AG04449 (cell line): ENCODE measurements around the gene FAT4.

Experiments
- CTCF ChIA-PET: fragments of 350-600 bp; formaldehyde crosslinking; extraction: SDS; loops from one replicate; lab custom pipeline; 2021; ENCODE audit warnings: antibody characterized with exemption; lab: Yijun Ruan, JAX
- POLR2A ChIA-PET: fragments of 400-600, 350-600 bp; formaldehyde crosslinking; extraction: SDS; loops from one replicate; lab custom pipeline; 2020; ENCODE audit warnings: antibody characterized with exemption, inconsistent platforms; lab: Yijun Ruan, JAX
- DNase-seq: peaks from one replicate; pipeline ENCODE4 v3.0.0-alpha.2; 2010; ENCODE audit warnings: low read depth, low spot score
- H3K4me3 ChIP-seq: 2 replicates; pipeline ENCODE4 v1.5.1; 2011; ENCODE audit warnings: low read depth, mild to moderate bottlenecking, control low read depth, low read length
- TF ChIP-seq, protein P1 (sequence below): IDR thresholded peaks from one replicate; pipeline ENCODE4 v1.5.1; 2011; ENCODE audit warnings: mild to moderate bottlenecking, moderate library complexity, low read length, control low read depth, inconsistent platforms; ENCODE audit not compliant: insufficient read depth; ENCODE audit errors: missing control alignments

The FAT4 gene

DNA sequence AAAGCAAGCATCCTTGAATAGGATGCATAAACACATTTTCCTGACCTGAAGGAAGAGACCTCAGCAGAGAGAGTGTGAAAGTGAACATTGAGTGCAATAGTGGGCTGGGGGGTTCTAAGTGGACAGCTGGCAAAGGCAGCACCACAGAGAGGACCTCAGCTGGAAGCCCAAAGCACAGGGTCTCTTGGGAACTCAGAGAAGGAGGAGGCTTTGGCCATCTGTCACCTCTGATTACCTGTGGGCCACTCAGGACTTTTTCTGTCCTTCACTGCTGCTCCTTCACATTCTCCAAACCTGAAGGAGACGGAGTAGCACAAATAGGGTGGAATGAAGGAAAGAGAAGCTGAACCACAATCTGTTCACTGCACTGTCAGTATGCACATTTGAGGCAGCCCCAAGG is 37.9 kb upstream of the FAT4 start:
- TF ChIP-seq, protein P1, sequence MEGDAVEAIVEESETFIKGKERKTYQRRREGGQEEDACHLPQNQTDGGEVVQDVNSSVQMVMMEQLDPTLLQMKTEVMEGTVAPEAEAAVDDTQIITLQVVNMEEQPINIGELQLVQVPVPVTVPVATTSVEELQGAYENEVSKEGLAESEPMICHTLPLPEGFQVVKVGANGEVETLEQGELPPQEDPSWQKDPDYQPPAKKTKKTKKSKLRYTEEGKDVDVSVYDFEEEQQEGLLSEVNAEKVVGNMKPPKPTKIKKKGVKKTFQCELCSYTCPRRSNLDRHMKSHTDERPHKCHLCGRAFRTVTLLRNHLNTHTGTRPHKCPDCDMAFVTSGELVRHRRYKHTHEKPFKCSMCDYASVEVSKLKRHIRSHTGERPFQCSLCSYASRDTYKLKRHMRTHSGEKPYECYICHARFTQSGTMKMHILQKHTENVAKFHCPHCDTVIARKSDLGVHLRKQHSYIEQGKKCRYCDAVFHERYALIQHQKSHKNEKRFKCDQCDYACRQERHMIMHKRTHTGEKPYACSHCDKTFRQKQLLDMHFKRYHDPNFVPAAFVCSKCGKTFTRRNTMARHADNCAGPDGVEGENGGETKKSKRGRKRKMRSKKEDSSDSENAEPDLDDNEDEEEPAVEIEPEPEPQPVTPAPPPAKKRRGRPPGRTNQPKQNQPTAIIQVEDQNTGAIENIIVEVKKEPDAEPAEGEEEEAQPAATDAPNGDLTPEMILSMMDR, result no peak
- no peak for DNase-seq
- ChIA-PET CTCF (interaction anchor here (1.6 kb wide), 1 partner anchor 10 kb away, joined by 4 read pairs; no protein-coding TSS in a partner anchor), POLR2A (no interaction called here)
- H3K4me3 ChIP-seq, result no peak overlapping the region

DNA sequence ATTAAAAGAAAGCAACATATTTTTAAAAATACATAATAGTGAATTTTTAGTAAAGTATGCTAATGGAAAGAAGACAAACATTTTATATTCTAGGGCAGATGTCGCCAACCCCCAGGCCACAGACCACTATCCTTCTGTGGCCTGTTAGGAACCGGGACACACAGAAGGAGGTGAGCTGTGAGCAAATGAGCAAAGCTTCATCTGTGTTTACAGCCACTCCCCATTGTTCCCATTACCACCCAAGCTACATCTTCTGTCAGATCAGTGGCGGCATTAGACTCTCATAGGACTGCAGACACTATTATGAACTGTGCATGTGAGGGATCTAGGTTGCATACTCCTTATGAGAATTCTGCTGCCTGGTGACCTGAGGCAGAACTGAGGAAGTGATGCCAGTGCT is 37.0 kb upstream of the FAT4 start:
- ChIA-PET CTCF (interaction anchor here (0.9 to 1.6 kb wide), 2 partner anchors 10 to 955 kb away, joined by 3 to 4 read pairs; no protein-coding TSS in a partner anchor), POLR2A (no interaction called here)
- H3K4me3 ChIP-seq, result no peak overlapping the region
- TF ChIP-seq, protein P1, result no peak
- no peak for DNase-seq

DNA sequence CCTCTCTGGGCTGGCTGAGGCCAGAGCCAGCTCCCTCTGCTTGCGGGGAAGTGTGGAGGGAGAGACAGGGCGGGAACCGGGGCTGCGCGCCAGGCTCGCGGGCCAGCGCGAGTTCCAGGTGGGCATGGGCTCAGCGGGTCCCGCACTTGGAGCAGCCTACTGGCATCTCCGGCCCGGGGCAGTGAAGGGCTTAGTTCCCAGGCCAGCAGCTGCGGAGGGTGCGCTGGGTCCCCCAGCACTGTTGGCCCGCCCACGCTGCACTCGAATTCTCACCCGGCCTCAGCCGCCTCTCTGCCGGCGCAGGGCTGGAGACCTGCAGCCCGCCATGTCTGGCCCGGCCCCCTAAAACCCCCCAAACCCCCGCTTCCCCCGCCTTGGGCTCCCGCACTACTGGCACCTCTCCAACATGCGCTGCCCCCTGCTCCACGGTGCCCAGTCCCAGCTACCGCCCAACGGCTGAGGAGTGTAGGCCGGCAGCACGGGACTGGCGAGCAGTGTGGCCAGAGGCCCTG is 33.8 kb upstream of the FAT4 start:
- CTCF ChIA-PET, result interaction anchor here (0.6 to 5.4 kb wide), 3 partner anchors 388 to 958 kb away, joined by 3 to 126 read pairs (median 3); no protein-coding TSS in a partner anchor
- TF ChIP-seq, protein P1, result no peak
- POLR2A ChIA-PET, result no interaction called here
- DNase-seq, result no peak
- no peak overlapping the region for H3K4me3 ChIP-seq

DNA sequence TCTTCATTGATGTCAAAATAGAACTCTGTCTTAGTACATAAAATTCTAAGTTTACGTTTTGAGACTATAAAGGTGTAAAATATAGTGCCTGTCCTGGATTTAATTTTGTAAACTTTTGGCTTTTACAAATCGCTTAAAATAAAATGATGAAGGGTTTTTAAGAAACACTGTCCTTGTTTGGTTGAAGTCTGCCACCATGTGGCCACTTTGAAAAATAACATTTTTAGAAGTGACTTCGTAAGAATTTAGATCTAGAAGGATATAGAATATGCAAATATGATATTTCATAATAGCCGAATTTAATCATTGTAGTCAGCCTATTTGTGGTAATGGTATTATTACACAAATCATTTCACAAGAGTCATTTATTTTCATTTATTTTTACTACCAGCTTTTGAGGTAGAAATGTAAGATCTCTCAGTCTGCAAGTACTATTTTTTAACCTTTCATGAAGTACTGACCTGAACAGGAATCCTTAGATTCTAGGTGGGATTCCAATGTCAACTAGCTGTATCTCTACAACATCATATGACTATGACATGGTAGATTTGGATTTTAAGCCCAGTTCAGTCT is 31.0 kb upstream of the FAT4 start:
- no peak overlapping the region for H3K4me3 ChIP-seq
- CTCF ChIA-PET, result interaction anchor here (0.7 to 5.4 kb wide), 21 partner anchors 8 to 1019 kb away, joined by 3 to 126 read pairs (median 4); no protein-coding TSS in a partner anchor
- POLR2A ChIA-PET, result no interaction called here
- TF ChIP-seq, protein P1, result no peak
- no peak for DNase-seq

DNA sequence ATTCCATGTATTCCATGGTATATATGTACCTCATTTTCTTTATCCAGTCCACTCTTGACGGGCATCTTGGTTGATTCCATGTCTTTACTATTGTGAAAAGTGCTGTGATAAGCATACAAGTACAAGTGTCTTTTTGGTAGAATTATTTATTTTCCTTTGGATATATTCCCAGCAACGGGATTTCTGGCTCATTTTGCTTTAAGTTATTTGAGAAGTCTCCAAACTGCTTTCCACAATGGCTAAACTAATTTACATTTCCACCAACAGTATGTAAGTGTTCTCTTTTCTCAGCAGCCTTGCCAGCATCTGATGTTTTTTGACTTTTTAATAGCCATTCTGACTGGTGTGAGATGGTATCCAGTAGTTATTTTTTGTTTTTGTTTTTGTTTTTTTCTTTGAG is 17.6 kb upstream of the FAT4 start:
- TF ChIP-seq, protein P1, result no peak
- CTCF ChIA-PET, result no interaction called here
- POLR2A ChIA-PET, result no interaction called here
- DNase-seq, result no peak
- H3K4me3 ChIP-seq, result no peak overlapping the region

DNA sequence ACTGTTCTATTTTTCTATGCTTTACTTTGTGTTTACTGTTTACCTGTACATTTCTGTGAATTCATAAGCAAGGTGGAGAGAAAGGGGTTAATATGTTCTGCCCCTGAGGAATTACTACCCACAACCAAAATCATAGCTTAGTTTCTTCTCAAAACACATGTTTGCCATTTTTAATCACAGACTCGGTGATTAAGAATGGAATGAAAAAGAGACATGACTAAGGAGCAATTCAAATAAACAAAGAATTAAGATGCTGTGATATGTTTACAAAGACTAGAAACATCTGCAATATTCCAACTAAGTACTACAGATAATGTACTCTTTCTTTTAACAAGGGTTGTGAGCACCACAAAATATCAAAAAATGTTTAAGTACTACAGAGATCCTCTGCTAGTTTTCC is 11.7 kb upstream of the FAT4 start:
- ChIA-PET CTCF (interaction anchor here (1.2 kb wide), 1 partner anchor 19 kb away, joined by 4 read pairs; no protein-coding TSS in a partner anchor), POLR2A (interaction anchor here (0.5 to 0.7 kb wide), 2 partner anchors 10 to 601 kb away, joined by 3 read pairs; no protein-coding TSS in a partner anchor)
- TF ChIP-seq, protein P1, result no peak
- no peak for DNase-seq
- H3K4me3 ChIP-seq, result no peak overlapping the region
